NB4 (cell line): ENCODE results near the gene METTL4.

Source experiments
- POLR2A ChIP-seq: IDR thresholded peaks from 2 replicates; pipeline ENCODE4 v1.6.1; 2011; ENCODE audit warnings: mild to moderate bottlenecking; ENCODE audit not compliant: insufficient read length; ENCODE audit errors: extremely low read depth
- TF ChIP-seq, protein P1 (sequence below): IDR thresholded peaks from one replicate; pipeline ENCODE4 v1.5.1; 2012; ENCODE audit warnings: low read depth, low read length
- TF ChIP-seq, protein P2 (sequence below): IDR thresholded peaks from 2 replicates; pipeline ENCODE4 v1.6.1; 2011; ENCODE audit warnings: low read depth, low read length

- TF ChIP-seq, protein P1, sequence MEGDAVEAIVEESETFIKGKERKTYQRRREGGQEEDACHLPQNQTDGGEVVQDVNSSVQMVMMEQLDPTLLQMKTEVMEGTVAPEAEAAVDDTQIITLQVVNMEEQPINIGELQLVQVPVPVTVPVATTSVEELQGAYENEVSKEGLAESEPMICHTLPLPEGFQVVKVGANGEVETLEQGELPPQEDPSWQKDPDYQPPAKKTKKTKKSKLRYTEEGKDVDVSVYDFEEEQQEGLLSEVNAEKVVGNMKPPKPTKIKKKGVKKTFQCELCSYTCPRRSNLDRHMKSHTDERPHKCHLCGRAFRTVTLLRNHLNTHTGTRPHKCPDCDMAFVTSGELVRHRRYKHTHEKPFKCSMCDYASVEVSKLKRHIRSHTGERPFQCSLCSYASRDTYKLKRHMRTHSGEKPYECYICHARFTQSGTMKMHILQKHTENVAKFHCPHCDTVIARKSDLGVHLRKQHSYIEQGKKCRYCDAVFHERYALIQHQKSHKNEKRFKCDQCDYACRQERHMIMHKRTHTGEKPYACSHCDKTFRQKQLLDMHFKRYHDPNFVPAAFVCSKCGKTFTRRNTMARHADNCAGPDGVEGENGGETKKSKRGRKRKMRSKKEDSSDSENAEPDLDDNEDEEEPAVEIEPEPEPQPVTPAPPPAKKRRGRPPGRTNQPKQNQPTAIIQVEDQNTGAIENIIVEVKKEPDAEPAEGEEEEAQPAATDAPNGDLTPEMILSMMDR = no peak
- no peak for TF ChIP-seq POLR2A
- TF ChIP-seq, protein P2, sequence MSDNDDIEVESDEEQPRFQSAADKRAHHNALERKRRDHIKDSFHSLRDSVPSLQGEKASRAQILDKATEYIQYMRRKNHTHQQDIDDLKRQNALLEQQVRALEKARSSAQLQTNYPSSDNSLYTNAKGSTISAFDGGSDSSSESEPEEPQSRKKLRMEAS = no peak
These were observed 35.8 kb downstream of the METTL4 start for GRCh38 chr18:2535419-2535910.
